Activated CD4-positive, alpha-beta T cell treated with anti-CD3 and anti-CD28 coated beads for 24 hours (primary cell): ENCODE results near the gene PKHD1.

Source experiments
- DNase-seq, 2 donors: peaks; one replicate each; pipeline ENCODE4 v3.0.0-alpha.2; 2020; ENCODE audit warnings: low read depth in 2 of 2

PKHD1 gene

DNA sequence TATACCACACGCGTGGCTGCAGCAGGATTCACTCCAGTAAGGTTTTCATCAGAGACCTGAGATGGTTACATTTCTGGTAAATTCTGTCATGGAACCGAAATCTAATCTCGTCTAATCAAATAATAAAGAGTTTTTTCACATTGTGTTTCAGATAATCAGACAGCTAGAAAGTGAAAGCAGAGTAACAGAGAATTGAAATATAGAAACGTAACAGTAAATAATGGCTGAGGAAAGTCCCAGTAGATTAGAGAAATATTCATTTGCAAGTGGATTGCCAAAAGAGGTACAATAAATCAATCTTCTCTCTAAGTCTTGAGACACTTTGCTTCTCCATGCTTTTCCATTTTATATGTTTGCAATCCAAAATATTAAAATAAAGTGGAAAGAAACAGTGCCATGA, 42.4 kb downstream of the PKHD1 start:
- no peak for DNase-seq

GRCh38 chr6:52042141-52042885, 45.1 kb downstream of the PKHD1 start:
- no peak for DNase-seq

DNA sequence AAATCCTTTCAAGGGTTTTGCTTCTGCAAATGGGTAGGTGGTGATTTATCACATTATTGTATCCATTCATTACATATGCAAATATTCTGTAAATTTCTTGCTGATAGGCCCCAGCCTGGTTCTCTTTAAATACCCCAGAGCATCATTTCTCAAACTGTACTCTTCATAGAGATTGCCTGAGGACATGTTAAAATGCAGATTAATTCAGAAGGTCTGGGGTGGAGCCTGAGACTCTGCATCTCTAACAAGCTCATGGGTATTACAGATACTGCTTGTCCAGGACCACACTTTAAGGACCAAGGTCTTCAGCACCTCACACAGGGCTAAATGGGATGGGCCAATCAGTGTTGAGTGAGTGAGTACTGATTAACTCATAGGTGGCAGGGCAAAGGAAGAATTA, 46.3 kb downstream of the PKHD1 start:
- DNase-seq = no peak

GRCh38 chr6:52027699-52028098, 59.7 kb downstream of the PKHD1 start:
- no peak for DNase-seq

- DNase-seq = no peak
Measured at GRCh38 chr6:52024451-52025068, 62.9 kb downstream of the PKHD1 start.

- DNase-seq = no peak
Measured at GRCh38 chr6:52022675-52023074, 64.7 kb downstream of the PKHD1 start.

- DNase-seq = no peak
Measured at GRCh38 chr6:52020945-52021570, 66.4 kb downstream of the PKHD1 start.

DNA sequence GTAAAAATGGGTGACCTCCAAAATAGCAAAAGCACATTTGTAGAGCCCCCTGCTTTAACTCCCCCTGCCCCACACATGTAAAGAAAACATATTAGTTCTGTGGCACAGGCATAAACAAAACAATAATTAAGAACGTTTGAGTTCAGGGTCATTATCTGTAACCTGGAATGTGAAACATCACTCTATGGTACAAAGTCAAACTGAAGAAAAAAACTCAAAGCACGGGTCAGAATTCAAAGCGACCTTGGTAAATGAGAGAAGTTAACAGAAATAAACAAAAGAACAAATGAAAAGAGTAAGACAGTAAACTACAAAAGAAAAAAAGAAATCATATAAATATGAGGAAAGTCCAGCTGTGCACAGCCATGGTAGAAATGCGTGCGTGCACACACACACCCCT, 67.5 kb downstream of the PKHD1 start:
- no peak for DNase-seq

DNA sequence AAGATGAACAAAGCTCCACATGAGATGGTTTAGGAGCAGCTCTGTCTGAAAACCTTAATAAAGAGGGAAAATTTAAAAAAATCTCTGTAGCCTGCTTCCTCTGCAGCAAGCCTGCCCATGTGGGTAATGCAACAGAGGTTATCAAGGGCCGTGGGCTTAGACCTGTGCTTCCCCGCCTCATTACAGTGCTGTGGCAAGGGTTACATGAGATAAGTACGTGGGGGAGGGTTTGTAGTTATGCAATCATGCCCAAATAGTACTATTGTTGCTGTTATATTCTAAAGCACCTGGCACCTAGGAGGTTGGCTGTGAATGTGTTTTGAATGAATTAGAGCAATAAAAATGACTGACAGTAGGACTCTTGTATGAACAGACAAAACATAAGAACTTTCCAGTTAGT, 68.3 kb downstream of the PKHD1 start:
- DNase-seq = no peak

GRCh38 chr6:52016915-52017748, 70.3 kb downstream of the PKHD1 start:
- DNase-seq = no peak

DNA sequence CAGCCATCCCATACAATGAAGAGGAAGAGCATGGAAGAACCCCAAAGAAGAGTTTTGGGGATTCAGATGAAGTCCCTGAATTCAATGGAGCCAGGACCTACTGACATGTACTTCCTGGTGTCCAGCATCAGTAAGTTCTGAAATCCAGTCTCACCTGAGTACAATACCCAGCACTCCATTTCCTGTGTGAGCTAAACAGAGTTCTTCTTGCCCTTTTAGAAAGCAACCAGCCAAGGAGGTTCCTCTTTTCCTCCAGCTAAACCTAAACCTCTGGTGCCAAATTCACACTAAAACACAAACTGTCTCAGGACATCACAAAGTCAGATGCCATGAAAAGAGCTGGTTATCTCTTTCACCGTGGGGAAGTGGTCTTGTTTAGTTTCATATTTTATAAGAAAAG, 71.5 kb downstream of the PKHD1 start:
- no peak for DNase-seq

DNA sequence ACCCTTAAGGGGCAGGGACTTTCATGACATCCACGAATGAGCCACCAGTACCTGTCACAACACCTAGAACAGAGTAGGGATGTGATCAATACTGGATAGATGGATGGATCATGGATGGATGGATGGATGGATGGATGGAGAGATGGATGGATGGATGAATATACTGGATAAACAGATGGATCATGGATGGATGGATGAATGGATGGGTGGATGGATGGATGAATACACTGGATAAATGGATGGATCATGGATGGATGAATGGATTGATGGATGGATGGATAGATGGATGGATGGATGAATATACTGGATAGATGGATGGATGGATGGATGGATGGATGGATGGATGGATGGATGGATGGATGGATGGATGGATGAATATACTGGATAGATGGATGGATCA, 73.0 kb downstream of the PKHD1 start:
- DNase-seq = no peak

DNA sequence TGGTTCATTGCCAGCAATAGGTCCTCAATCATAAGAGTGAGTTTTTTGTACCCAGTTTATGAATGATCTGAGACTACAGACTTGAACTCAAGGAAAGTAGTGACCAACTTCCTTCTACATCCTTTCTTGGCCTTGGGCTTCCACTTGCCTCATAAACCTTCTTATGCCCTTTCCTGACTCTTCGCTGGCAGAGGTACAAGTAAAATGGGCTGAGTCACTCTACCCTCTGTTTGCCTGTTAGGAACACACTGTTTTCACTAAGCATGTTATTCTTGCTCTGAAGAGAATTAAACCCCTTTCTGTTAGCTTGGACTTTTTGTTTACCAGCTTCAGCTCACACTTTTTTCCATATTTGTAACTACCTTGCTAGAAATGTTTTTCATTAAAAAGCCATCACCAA, 74.4 kb downstream of the PKHD1 start:
- no peak for DNase-seq

- DNase-seq = no peak
Measured at GRCh38 chr6:52012582-52012981, 74.8 kb downstream of the PKHD1 start.

DNA sequence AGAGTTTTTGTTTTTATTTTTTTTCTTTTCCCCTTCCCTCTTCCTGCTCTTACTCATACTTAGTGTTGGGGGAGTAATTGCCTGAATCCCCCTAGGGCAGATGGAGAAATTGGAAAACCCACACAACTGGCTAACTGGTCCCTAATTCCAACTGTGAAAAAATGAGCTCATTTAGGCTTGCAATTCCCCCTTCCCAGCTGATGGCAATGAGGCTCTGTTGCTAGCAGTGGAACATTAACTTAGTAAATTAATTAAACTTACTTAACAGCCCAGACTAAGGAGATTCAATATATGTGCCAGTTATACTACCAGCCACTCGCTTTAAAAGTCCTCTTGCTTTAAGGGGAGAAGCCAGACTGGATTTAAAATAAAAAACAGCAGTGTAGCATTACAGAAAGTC, 76.6 kb downstream of the PKHD1 start:
- DNase-seq = no peak

GRCh38 chr6:52010145-52010544, 77.3 kb downstream of the PKHD1 start:
- DNase-seq = no peak

GRCh38 chr6:52009466-52010140, 77.8 kb downstream of the PKHD1 start:
- no peak for DNase-seq

DNA sequence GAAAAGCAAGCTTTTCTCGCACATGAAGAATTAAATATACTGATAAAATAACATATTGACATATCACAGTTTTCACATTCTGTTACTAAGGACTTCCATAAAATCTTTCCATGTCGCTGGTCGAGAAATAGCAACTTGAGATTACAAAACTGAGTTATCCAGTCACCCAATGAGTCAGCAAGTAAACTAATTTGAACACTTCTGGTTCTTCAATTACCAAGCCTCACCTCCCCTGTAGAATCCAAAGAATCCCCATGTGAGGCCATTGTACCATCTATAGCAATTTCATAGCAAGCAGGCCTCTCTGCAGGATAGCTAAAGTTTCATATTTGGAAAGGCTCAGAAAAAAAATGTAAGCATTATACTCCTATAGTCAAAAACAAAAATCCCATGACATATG, 87.3 kb downstream of the PKHD1 start:
- no peak for DNase-seq

- no peak for DNase-seq
Measured at GRCh38 chr6:51996296-51996947, 91.0 kb downstream of the PKHD1 start.

DNA sequence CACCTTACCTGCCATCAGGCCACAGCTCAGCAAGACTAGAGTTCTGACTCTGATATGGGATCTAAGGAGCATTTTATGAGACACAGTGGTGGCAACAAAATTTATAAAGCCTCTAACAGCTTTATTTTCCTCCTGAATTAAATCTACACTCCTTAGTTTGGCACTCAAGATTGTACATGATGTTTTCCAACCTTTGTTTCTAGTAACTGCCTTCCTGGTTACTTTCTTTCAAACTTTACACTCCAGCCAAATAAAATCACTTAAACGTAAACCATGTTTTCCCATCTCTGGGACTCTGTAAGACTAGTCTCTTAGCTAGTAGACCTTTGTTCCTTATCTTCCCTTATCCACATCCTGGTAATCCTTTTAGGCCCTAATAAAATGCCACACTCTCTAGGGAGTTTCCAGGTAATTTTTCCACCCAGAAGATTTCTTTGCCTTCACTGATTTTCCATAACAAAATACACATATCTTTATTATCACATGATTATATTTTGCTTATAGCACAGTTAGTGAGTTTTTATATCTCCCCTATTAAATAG, 92.1 kb downstream of the PKHD1 start:
- DNase-seq = no peak

- DNase-seq = no peak
Measured at GRCh38 chr6:51992876-51993275, 94.5 kb downstream of the PKHD1 start.
